22Rv1 (cell line): ENCODE results near the gene GATB.

Experiments
- H3K27ac ChIP-seq: fragments of 450-650 bp; 2 replicates; pipeline ENCODE4 v1.5.1; 2017
- ZFX ChIP-seq: fragments of 450-650 bp; IDR thresholded peaks from 2 replicates; pipeline ENCODE4 v1.6.1; 2017; ENCODE audit warnings: antibody characterized with exemption, borderline replicate concordance
- TF ChIP-seq, protein P1 (sequence below): fragments of 450-650 bp; IDR thresholded peaks from 2 replicates; pipeline ENCODE4 v1.5.1; 2017; ENCODE audit warnings: mild to moderate bottlenecking

Gene GATB

DNA sequence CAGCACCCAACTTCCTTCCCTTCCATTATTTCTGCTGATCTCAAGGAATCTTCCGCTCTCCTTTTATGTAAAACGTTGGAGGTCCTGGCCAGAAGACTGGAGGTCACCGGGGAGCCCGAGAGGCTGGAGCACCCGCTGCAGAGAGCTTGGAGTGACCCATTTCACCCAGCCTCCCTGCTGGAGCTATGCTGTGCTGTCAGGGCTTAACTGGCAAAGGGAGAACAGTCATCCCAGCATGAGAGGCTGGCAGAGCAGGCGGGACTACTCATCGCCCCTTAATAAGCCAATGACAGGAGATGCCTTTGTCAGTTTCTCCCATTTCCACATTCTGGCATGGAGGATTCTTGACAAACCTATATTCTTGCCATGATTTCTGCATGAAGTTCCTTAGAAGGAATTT, 98.9 kb downstream of the GATB start:
- H3K27ac ChIP-seq, result no peak overlapping the region
- TF ChIP-seq, protein P1, sequence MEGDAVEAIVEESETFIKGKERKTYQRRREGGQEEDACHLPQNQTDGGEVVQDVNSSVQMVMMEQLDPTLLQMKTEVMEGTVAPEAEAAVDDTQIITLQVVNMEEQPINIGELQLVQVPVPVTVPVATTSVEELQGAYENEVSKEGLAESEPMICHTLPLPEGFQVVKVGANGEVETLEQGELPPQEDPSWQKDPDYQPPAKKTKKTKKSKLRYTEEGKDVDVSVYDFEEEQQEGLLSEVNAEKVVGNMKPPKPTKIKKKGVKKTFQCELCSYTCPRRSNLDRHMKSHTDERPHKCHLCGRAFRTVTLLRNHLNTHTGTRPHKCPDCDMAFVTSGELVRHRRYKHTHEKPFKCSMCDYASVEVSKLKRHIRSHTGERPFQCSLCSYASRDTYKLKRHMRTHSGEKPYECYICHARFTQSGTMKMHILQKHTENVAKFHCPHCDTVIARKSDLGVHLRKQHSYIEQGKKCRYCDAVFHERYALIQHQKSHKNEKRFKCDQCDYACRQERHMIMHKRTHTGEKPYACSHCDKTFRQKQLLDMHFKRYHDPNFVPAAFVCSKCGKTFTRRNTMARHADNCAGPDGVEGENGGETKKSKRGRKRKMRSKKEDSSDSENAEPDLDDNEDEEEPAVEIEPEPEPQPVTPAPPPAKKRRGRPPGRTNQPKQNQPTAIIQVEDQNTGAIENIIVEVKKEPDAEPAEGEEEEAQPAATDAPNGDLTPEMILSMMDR, result no peak
- TF ChIP-seq ZFX, result no peak

DNA sequence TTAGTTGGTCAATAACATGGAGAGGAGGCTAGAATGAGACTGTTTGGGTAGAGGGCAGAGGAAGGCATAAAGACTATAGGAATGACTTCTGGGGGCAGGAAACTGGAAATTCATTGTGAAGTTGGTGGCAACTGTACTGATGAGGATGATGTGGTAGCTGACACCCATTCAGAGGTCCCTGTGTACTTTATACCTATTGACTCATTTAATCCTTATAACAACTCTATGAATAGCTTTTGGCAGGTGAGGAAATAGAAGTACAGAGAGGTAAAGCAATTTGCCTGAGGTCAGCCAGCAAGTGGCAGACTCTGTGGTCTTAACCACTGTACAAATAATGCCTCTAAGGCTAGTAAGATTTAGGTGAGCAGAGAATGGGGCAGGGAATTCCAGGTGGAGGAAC, 100.1 kb downstream of the GATB start:
- no peak overlapping the region for H3K27ac ChIP-seq
- TF ChIP-seq ZFX, result no peak
- TF ChIP-seq, protein P1, result no peak

DNA sequence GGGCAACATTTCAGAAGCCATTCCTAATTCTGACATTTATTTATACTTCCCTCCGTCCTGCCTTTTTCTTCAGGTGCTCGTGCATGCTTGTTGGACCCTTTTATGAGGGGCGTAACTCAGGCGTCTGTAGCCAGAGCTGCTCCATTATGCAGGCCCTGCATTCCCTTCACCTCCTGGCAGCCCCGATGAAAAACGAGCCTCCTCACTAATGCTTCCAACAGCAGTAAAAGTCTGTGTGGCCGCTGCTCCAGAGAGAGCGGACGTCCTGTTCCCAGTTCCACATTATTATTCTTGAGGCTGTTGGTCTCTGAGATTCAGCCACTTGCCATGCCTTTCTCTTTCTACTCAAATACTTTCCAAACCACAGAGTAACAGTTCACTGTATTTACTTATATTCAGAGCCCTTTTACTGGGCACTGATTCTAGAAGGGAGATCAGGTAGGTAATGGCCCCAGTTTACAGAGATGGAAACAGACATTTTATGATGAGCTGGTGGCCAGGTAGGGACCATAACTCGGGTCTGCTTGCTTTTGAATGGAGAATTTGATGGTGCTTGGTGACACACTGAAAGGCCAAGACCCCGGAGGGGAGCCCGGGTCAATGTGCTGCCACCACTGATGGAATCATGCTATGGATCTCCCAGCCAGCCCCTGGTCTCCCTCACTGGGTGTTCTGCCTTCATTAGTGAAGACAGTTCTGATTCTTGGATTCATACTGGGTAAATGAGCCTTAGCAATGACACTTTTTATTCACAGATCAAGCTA, 101.0 kb downstream of the GATB start:
- no peak overlapping the region for H3K27ac ChIP-seq
- TF ChIP-seq, protein P1, result no peak
- TF ChIP-seq ZFX, result no peak

DNA sequence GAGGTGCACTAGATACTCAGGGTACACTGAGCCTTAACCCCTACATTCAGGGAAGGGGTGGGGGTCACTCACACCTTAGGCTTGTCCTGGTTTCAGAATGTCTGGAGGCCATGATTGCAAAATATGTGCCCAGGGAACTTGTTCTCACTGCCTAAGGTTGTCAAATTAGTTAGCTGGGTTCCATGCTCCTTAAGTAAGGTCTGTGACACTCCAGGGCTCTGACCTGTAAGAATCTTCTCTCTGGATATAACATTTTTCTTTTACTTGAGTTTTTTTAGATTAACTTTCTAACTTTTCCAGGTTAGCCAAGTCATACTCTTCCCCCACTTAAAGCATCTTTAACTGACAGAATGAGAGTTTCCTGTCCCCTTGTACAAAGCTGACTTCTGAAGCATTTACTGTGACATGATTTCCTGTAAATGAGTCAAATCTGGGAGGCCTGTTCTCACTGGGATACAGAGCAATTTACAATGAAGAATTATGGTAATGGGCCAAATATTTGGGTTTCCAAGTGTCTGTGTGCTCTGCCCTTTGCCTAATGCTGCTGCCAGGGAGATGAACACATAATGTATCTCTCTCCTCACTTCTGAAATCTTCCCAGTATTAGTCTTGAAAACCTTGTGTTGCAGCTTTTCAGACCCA, 101.7 kb downstream of the GATB start:
- H3K27ac ChIP-seq, result no peak overlapping the region
- TF ChIP-seq ZFX, result no peak
- TF ChIP-seq, protein P1, result no peak

DNA sequence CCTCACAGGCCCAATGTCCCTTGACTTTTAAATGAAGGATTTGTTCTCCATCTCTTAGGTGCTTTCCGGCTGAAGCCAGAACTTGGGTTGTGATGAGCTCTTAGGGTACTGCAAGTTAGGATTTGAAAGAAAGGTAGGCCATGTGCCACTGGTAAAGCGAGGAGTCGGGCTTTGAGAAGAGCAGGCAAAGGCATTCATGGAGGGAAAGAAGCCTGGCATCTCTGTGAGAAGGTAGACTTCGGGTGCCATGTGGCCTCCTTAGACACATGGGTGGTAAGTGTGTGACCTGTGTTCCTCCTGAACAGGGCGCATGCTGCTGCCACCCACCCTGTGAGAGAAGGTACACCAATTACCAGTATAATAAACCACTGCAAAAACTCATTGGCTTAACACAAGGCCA, 102.9 kb downstream of the GATB start:
- no peak overlapping the region for H3K27ac ChIP-seq
- TF ChIP-seq ZFX, result no peak
- TF ChIP-seq, protein P1, result no peak

DNA sequence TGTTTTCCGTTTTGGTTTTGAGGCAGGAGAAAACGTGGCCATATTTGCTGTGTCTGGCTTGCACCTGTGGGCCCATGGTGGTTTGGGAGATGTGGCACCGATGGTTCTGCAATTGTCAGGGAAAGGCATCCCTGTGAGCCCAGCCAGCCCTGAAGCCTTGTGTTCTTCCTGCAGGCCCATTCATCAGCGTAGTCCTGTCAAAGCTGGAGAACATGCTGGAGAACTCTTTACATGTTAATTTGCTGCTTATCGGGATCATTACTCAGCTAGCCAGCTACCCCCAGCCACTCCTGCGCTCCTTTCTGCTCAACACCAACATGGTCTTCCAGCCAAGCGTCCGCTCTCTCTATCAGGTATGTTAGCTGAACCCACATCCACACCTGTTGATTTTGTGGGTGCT, 104.7 kb downstream of the GATB start:
- no peak overlapping the region for H3K27ac ChIP-seq
- TF ChIP-seq ZFX, result no peak
- TF ChIP-seq, protein P1, result no peak

DNA sequence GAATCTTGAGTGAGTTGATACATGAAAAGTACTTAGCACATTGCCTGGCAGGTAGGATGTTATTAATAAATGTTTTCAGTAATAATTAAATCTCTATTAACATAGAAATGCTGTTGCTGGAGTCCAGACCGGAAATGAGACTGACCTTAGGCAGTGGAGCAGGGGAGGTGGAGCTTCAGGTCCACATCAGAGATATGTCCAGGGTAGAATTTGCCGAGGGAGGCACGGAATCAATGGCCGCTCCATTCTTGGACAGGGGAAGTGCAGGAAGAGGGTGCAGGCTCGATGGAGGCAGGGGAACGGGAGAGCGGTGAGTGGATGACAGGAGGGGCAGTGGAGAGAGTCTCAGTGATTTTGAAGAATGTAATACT, 107.3 kb downstream of the GATB start:
- no peak overlapping the region for H3K27ac ChIP-seq
- no peak for TF ChIP-seq ZFX
- TF ChIP-seq, protein P1, result no peak
